Astrocyte of the cerebellum (primary cell): ENCODE data around the gene SLFN12L.

ENCODE experiments used
- DNase-seq: peaks from one replicate; pipeline ENCODE4 v3.0.0-alpha.2; 2011; ENCODE audit warnings: low read depth
- H3K4me3 ChIP-seq: 2 replicates; pipeline ENCODE4 v1.5.1; 2011; ENCODE audit warnings: mild to moderate bottlenecking, low read depth, low read length, moderate library complexity
- CTCF ChIP-seq: IDR thresholded peaks from 2 replicates; pipeline ENCODE4 v1.5.1; 2012; ENCODE audit warnings: low read length, low read depth, moderate library complexity, mild to moderate bottlenecking; ENCODE audit errors: missing control alignments
- in situ Hi-C: cut with HindIII; loops from 2 replicates; pipeline ENCODE4 v1.10.0; 2017; ENCODE audit warnings: low sequenced_read_pairs

The SLFN12L gene

GRCh38 chr17:35447499-35447898 lies 90.0 kb downstream of the SLFN12L start:
- no peak overlapping the region for H3K4me3 ChIP-seq
- no peak for DNase-seq
- in situ Hi-C loops, result no loop called here
- TF ChIP-seq CTCF, result no peak

- no peak for DNase-seq
- in situ Hi-C loops, result no loop called here
- H3K4me3 ChIP-seq, result no peak overlapping the region
- no peak for TF ChIP-seq CTCF
These were observed 99.0 kb downstream of the SLFN12L start for GRCh38 chr17:35438433-35438832.

- peak; percentile 27 for TF ChIP-seq CTCF
- peak overlapping the region; percentile 38 for H3K4me3 ChIP-seq
- in situ Hi-C loops, result no loop called here
- DNase-seq, result peak; percentile 99
These were observed 104.2 kb downstream of the SLFN12L start for GRCh38 chr17:35433075-35433894.

GRCh38 chr17:35432176-35433074 lies 105.1 kb downstream of the SLFN12L start, which contains the start of gene SLFN12:
Gene SLFN12 (minus strand): TSS chr17:35432500. CDS start chr17:35423028, 9,472 bp downstream.
- in situ Hi-C loops, result no loop called here
- no peak for TF ChIP-seq CTCF
- peak; percentile 77 for DNase-seq
- peak within 1 kb of the TSS; percentile 38 for H3K4me3 ChIP-seq

- no peak overlapping the region for H3K4me3 ChIP-seq
- DNase-seq, result no peak
- TF ChIP-seq CTCF, result no peak
- in situ Hi-C loops, result no loop called here
These were observed 107.8 kb downstream of the SLFN12L start for GRCh38 chr17:35429702-35430101.

- in situ Hi-C loops, result no loop called here
- no peak overlapping the region for H3K4me3 ChIP-seq
- no peak for DNase-seq
- TF ChIP-seq CTCF, result no peak
These were observed 109.2 kb downstream of the SLFN12L start for GRCh38 chr17:35428229-35428628.
